B cell (primary cell): Measurements from ENCODE around the gene ADGRD1. TPM values are rescaled to one million over a fixed set of nuclear protein-coding genes. Genes with fewer than 3 reads are reported as not detected.

ENCODE experiments used
- ATAC-seq: fragments of 200-7000 bp; cut with Tn5 transposase; one replicate; pipeline ENCODE4 v1.10.0; 2021; ENCODE audit warnings: low read depth, mild to moderate bottlenecking, moderate number of reproducible peaks, moderate library complexity
- CTCF ChIA-PET: fragments of 350-600 bp; sonication (Branson Sonifier 250); formaldehyde crosslinking; loops from one replicate; lab custom pipeline; 2021; ENCODE audit warnings: antibody characterized with exemption, inconsistent platforms; lab: Charles Lee
- POLR2A ChIA-PET: fragments of 350-600 bp; sonication (Branson Sonifier 250); formaldehyde crosslinking; loops from one replicate; lab custom pipeline; 2021; ENCODE audit warnings: antibody characterized with exemption; lab: Charles Lee
- DNase-seq: peaks from one replicate; pipeline ENCODE4 v3.0.0; 2013
- H2AFZ ChIP-seq: 2 replicates; pipeline ENCODE4 v1.6.1; 2012; ENCODE audit warnings: mild to moderate bottlenecking, low read depth, low read length; ENCODE audit not compliant: insufficient read depth, poor library complexity, severe bottlenecking
- H3K27ac ChIP-seq, 2 donors: 1 replicate in 1 of 2; 2 replicates in 1 of 2; pipeline ENCODE4 v1.5.1; 2012 to 2013; ENCODE audit warnings: low read length in 2 of 2, mild to moderate bottlenecking in 2 of 2, moderate library complexity in 1 of 2
- H3K27me3 ChIP-seq, 4 experiments: fragments of 200-600 bp in 1 of 4; sonication (generic) in 1 of 4; replicated peaks in 1 of 4; 1 replicate in 2 of 4; 2 replicates in 2 of 4; pipeline versions ENCODE4 v1.6.1 to v1.7.0; 2013 to 2016; ENCODE audit warnings: low read length in 3 of 4, mild to moderate bottlenecking in 2 of 4, mixed read lengths in 1 of 4, moderate library complexity in 1 of 4; ENCODE audit not compliant: insufficient read depth in 4 of 4, control insufficient read depth in 3 of 4; ENCODE audit errors: control extremely low read depth in 1 of 4
- H3K36me3 ChIP-seq, 2 experiments: replicated peaks in 1 of 2; 1 replicate in 1 of 2; 2 replicates in 1 of 2; pipeline versions ENCODE4 v1.6.1 to v1.7.1; 2013; ENCODE audit warnings: low read length in 1 of 2; ENCODE audit not compliant: insufficient read depth in 2 of 2, control insufficient read depth in 1 of 2; ENCODE audit errors: control extremely low read depth in 1 of 2, extremely low read depth in 1 of 2
- H3K4me1 ChIP-seq, 2 donors: fragments of 200-600 bp in 1 of 2; sonication (generic) in 1 of 2; 1 replicate in 1 of 2; 2 replicates in 1 of 2; pipeline versions ENCODE4 v1.5.1 to v1.6.1; 2013 to 2017; ENCODE audit warnings: low read length in 2 of 2; ENCODE audit not compliant: control insufficient read depth in 2 of 2, insufficient read depth in 2 of 2
- H3K4me2 ChIP-seq: replicated peaks from 2 replicates; pipeline ENCODE3; 2012; ENCODE audit warnings: mild to moderate bottlenecking, low read depth, low read length; ENCODE audit not compliant: poor library complexity, severe bottlenecking
- H3K4me3 ChIP-seq, 5 experiments: fragments of 200-600 bp in 1 of 5; sonication (generic) in 1 of 5; 1 replicate in 3 of 5; 2 replicates in 2 of 5; pipeline versions ENCODE4 v1.5.1 to v1.7.0; 2011 to 2016; ENCODE audit warnings: low read length in 4 of 5, mild to moderate bottlenecking in 4 of 5, low read depth in 2 of 5, control low read depth in 1 of 5, moderate library complexity in 1 of 5; ENCODE audit not compliant: insufficient read depth in 1 of 5; ENCODE audit errors: control extremely low read depth in 1 of 5, extremely low read depth in 1 of 5
- H3K79me2 ChIP-seq: fragments of 200-600 bp; sonication (generic); one replicate; pipeline ENCODE4 v1.6.0; 2016; ENCODE audit warnings: low read length; ENCODE audit not compliant: control insufficient read depth, insufficient read depth
- H3K9ac ChIP-seq: fragments of 200-600 bp; sonication (generic); 2 replicates; pipeline ENCODE4 v1.6.1; 2017; ENCODE audit warnings: mild to moderate bottlenecking, low read length, moderate library complexity
- H3K9me3 ChIP-seq, 3 donors: one replicate each; pipeline versions ENCODE4 v1.6.1 to v1.7.1; 2013; ENCODE audit warnings: low read length in 2 of 3; ENCODE audit not compliant: control insufficient read depth in 2 of 3, insufficient read depth in 1 of 3; ENCODE audit errors: control extremely low read depth in 1 of 3
- H4K20me1 ChIP-seq: 2 replicates; pipeline ENCODE4 v1.6.0; 2012; ENCODE audit warnings: mild to moderate bottlenecking, low read length; ENCODE audit not compliant: insufficient read depth, control insufficient read depth, poor library complexity, severe bottlenecking
- H3K27ac Mint-ChIP-seq: one replicate; pipeline ENCODE4 v1.8.0; 2021; ENCODE audit warnings: mixed read lengths
- H3K27me3 Mint-ChIP-seq: one replicate; pipeline ENCODE4 v1.8.0; 2021; ENCODE audit warnings: mixed read lengths
- H3K4me1 Mint-ChIP-seq: one replicate; pipeline ENCODE4 v1.8.0; 2021; ENCODE audit warnings: mixed read lengths
- H3K4me3 Mint-ChIP-seq: one replicate; pipeline ENCODE4 v1.8.0; 2021; ENCODE audit warnings: mixed read lengths
- H3K9me3 Mint-ChIP-seq: one replicate; pipeline ENCODE4 v1.8.0; 2022; ENCODE audit warnings: mixed read lengths; ENCODE audit not compliant: insufficient read depth
- CTCF ChIP-seq: fragments of 200-600 bp; IDR thresholded peaks from one replicate; pipeline ENCODE4 v1.8.0; 2022; ENCODE audit warnings: antibody characterized with exemption, mild to moderate bottlenecking
- EZH2 ChIP-seq: IDR thresholded peaks from 2 replicates; pipeline ENCODE4 v1.6.1; 2012; ENCODE audit warnings: borderline replicate concordance, low read depth, mild to moderate bottlenecking, moderate library complexity, low read length; ENCODE audit not compliant: insufficient read depth, poor library complexity, severe bottlenecking
- WGBS: methylation state at CpG from one replicate; pipeline ENCODE4 v1.1.5; 2013; ENCODE audit warnings: missing lambda C conversion rate; ENCODE audit not compliant: insufficient coverage; 5-methylcytosine and 5-hydroxymethylcytosine counted together
- intact Hi-C: fragments of 100-400 bp; cut with micrococcal nuclease; formaldehyde crosslinking; loops from one replicate; pipeline ENCODE4 v1.10.0; 2022
- polyA plus RNA-seq: library from polyadenylated mRNA; depleted of rRNA; stranded (reverse); fragments of >200 nt; gene quantifications from 2 replicates; pipeline ENCODE4 v1.2.3, GENCODE V29; 2012
- total RNA-seq, 2 donors: library from RNA; stranded (reverse); fragments of 120-200 nt in 1 of 2; gene quantifications; 1 replicate in 1 of 2; 2 replicates in 1 of 2; pipeline versions ENCODE4 v1.2.3 to v1.2.4, GENCODE V29; 2013 to 2022

The ADGRD1 gene
- total and polyA plus RNA-seq, 2 donors (not counting 1 experiment from before 2014, with no cell fraction given) = 1.1 to 2.2 TPM

DNA sequence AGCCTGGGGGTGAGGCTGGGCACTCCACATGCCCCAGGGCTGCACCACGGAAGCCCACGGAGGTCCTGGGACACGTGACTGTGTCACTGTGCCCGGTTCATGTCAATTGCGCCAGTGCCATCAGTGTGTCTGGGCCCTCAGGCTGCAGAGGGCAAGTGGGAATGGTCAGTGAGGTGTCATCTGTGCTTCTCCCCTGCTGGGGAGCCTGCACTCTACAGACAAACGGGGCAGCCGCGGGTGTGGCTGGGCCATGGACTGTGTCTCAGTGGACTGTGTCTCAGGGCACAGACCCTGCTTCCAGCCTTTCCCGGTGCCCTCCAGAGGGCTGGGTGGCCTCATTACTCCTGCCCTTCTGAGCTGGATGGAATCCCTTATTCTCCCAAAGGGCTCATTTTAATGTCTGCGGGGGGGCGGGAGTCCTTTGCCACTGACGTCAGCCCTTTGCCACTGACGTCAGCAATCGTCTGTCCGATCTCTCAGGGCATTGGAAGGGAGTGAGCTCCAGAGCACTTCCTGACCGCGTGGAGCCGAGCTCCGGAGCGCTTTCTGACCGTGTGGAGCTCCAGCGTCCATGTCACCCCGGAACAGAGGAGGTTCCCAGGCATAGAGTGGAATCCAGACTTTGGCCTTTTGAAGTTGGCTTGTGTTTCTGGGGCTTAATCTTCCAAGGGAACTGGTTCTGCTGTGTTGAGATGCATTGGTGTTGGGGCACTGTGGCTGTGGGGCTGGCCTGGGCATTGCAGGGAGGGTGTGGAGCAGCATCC is 72.4 kb downstream of the ADGRD1 start:
- H3K4me1 ChIP-seq = no peaks in the 10 kb centered on the region
- ATAC-seq (no peak), DNase-seq (no peak)
- no peaks in the 10 kb centered on the region for H3K9me3 ChIP-seq
- H3K4me2 ChIP-seq = no peak overlapping the region
- H3K4me3 ChIP-seq = no peak overlapping the region
- no peaks in the 10 kb centered on the region for H3K36me3 ChIP-seq
- H4K20me1 ChIP-seq = no peaks in the 10 kb centered on the region
- H3K9ac ChIP-seq = no peak overlapping the region
- peaks cover 3% of the 10 kb centered on the region for H3K27me3 Mint-ChIP-seq
- H3K4me3 Mint-ChIP-seq = no peak overlapping the region
- H2AFZ ChIP-seq = no peak overlapping the region
- 87% methylated on average over 23 of the region's 23 CpGs for WGBS
- intact Hi-C loops = no loop called here
- POLR2A ChIA-PET = no interaction called here
- TF ChIP-seq CTCF = no peak
- TF ChIP-seq EZH2 = no peak
- H3K27me3 ChIP-seq = no peaks in the 10 kb centered on the region
- H3K4me1 Mint-ChIP-seq = no peaks in the 10 kb centered on the region
- no peak overlapping the region for H3K27ac ChIP-seq
- H3K9me3 Mint-ChIP-seq = no peaks in the 10 kb centered on the region
- CTCF ChIA-PET = no interaction called here
- no peak overlapping the region for H3K27ac Mint-ChIP-seq
- no peaks in the 10 kb centered on the region for H3K79me2 ChIP-seq

DNA sequence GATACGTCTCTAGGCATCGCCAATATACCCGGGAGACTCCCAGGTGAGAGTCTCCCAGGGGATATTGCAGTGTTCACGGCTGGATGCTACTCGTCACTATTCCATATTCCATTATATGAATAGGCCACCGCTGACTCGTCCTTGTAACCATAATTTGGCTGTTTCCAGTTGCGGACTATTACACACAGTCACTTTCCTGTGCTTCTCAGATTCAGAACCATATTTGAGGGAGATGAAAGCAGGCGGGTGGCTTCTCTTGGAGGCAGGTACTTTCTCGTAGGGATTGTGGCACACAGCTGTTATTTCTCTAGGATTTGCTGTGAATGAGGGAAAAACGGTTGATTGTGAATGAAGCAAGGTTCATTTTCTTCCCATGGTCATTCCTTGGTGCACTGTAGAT is 73.0 kb downstream of the ADGRD1 start:
- ATAC-seq (no peak), DNase-seq (no peak)
- no peaks in the 10 kb centered on the region for H4K20me1 ChIP-seq
- no peaks in the 10 kb centered on the region for H3K79me2 ChIP-seq
- H3K27me3 ChIP-seq = no peaks in the 10 kb centered on the region
- H3K9ac ChIP-seq = no peak overlapping the region
- H3K9me3 ChIP-seq = no peaks in the 10 kb centered on the region
- Mint-ChIP-seq H3K27me3 (peaks cover 3% of the 10 kb centered on the region), H3K4me3 (no peak overlapping the region), H3K9me3 (no peaks in the 10 kb centered on the region), H3K27ac (no peak overlapping the region), H3K4me1 (no peaks in the 10 kb centered on the region)
- H3K4me3 ChIP-seq = no peak overlapping the region
- intact Hi-C loops = no loop called here
- POLR2A ChIA-PET = no interaction called here
- TF ChIP-seq CTCF (no peak), EZH2 (no peak)
- CTCF ChIA-PET = no interaction called here
- H2AFZ ChIP-seq = no peak overlapping the region
- H3K36me3 ChIP-seq = no peaks in the 10 kb centered on the region
- no peak overlapping the region for H3K4me2 ChIP-seq
- peaks cover 2 to 3% of the 10 kb centered on the region in 2 donors for H3K4me1 ChIP-seq
- 81% methylated on average over 5 of the region's 11 CpGs for WGBS
- H3K27ac ChIP-seq = no peak overlapping the region
